Measurements from ENCODE around the gene MUCL3. TPM values are rescaled to one million over a fixed set of nuclear protein-coding genes. Genes with fewer than 3 reads are reported as not detected.
"Not testable (repeated sequence)": the region's sequence is repeated elsewhere in the genome, so short reads cannot be mapped to it uniquely, and the experiment has no call there.

The MUCL3 gene
- total RNA-seq, 1 experiment from 2014 or later: 0.15 TPM

- not testable (repeated sequence) for H3K4me1 Mint-ChIP-seq; DNase-seq (ENCODE audit: low spot score); H3K36me3 Mint-ChIP-seq; H3K27me3 Mint-ChIP-seq (ENCODE audit: low read depth); H3K27ac Mint-ChIP-seq; H3K4me3 Mint-ChIP-seq; ATAC-seq; H3K9me3 Mint-ChIP-seq
- ChIA-PET CTCF (interaction anchor here (0.9 to 2.0 kb wide), 3 partner anchors 18 to 87 kb away, joined by 3 to 4 read pairs (median 4); no protein-coding TSS in a partner anchor), POLR2A (interaction anchor here (0.7 kb wide), 1 partner anchor 71 kb away, joined by 3 read pairs; no protein-coding TSS in a partner anchor)
These were observed 59.5 kb downstream of the MUCL3 start for GRCh38 chr6:31000067-31000860.

GRCh38 chr6:31001281-31001888 lies 60.6 kb downstream of the MUCL3 start:
- H3K27ac Mint-ChIP-seq: no peak overlapping the region
- ChIA-PET POLR2A (no interaction called here), CTCF (interaction anchor here (0.6 to 2.0 kb wide), 2 partner anchors 86 to 88 kb away, joined by 3 to 4 read pairs; no protein-coding TSS in a partner anchor)
- no peak overlapping the region for H3K4me3 Mint-ChIP-seq
- DNase-seq (ENCODE audit: low spot score) (no peak), ATAC-seq (no peak)
- H3K27me3 Mint-ChIP-seq (ENCODE audit: low read depth): no peaks in the 10 kb centered on the region
- TF ChIP-seq ETV6 (CRISPR knock-in tag; IDR thresholded peaks at IDR 0.05) (no peak), E2F4 (CRISPR knock-in tag; IDR thresholded peaks at IDR 0.05; ENCODE audit: borderline replicate concordance, low read depth) (no peak), ZNF416 (CRISPR knock-in tag; IDR thresholded peaks at IDR 0.05) (no peak), ATF6 (CRISPR knock-in tag; IDR thresholded peaks at IDR 0.05) (no peak), SMAD4 (CRISPR knock-in tag; IDR thresholded peaks at IDR 0.05) (no peak), JUN (CRISPR knock-in tag; IDR thresholded peaks at IDR 0.05) (no peak), FOXJ3 (CRISPR knock-in tag; IDR thresholded peaks at IDR 0.05; ENCODE audit: borderline replicate concordance) (no peak), ESRRA (CRISPR knock-in tag; IDR thresholded peaks at IDR 0.05; ENCODE audit: borderline replicate concordance) (no peak), CREB1 (CRISPR knock-in tag; IDR thresholded peaks at IDR 0.05) (no peak), E2F5 (CRISPR knock-in tag; IDR thresholded peaks at IDR 0.05) (no peak), RORB (CRISPR knock-in tag; IDR thresholded peaks at IDR 0.05) (no peak), ZNF219 (CRISPR knock-in tag; IDR thresholded peaks at IDR 0.05; ENCODE audit: borderline replicate concordance) (no peak)
- H3K9me3 Mint-ChIP-seq: peaks cover 8% of the 10 kb centered on the region; the same call in 1 of the 2 replicates
- peaks cover 3% of the 10 kb centered on the region; the same call in 1 of the 2 replicates for H3K36me3 Mint-ChIP-seq
- no peaks in the 10 kb centered on the region for H3K4me1 Mint-ChIP-seq

- H3K27ac Mint-ChIP-seq: no peak overlapping the region
These were observed 61.7 kb downstream of the MUCL3 start for GRCh38 chr6:31002471-31002870.

More at GRCh38 chr6:31002471-31002870, 61.7 kb downstream of the MUCL3 start:
- ATAC-seq (no peak), DNase-seq (ENCODE audit: low spot score) (no peak)
- POLR2A ChIA-PET: no interaction called here
- peaks cover 3% of the 10 kb centered on the region; the same call in 1 of the 2 replicates for H3K36me3 Mint-ChIP-seq
- no peaks in the 10 kb centered on the region for H3K4me1 Mint-ChIP-seq
- no peak for TF ChIP-seq KAT7 (CRISPR knock-in tag; IDR thresholded peaks at IDR 0.05; ENCODE audit: borderline replicate concordance)
- TF ChIP-seq ZSCAN18 (CRISPR knock-in tag; IDR thresholded peaks at IDR 0.05): no peak
- no peak for TF ChIP-seq ZNF263 (CRISPR knock-in tag; IDR thresholded peaks at IDR 0.05; ENCODE audit: low read depth)
- CTCF ChIA-PET: no interaction called here
- H3K4me3 Mint-ChIP-seq: no peak overlapping the region
- H3K27me3 Mint-ChIP-seq (ENCODE audit: low read depth): no peaks in the 10 kb centered on the region
- peaks cover 8% of the 10 kb centered on the region; the same call in 1 of the 2 replicates for H3K9me3 Mint-ChIP-seq

Other genes with a start within 250 kb of the MUCL3 start
- gene NRM, start 250.0 kb upstream of the MUCL3 start, total RNA-seq (2021): 31.2 to 33.3 TPM (median 31.3 TPM) in 3 replicates
- gene MDC1, start 223.7 kb upstream of the MUCL3 start, total RNA-seq (2021): 95.9 to 100 TPM (median 97.9 TPM) in 3 replicates
- gene TUBB, start 220.6 kb upstream of the MUCL3 start, total RNA-seq (2021): 1,503 to 1,570 TPM (median 1,542 TPM) in 3 replicates
- 110 to 121 TPM (median 120 TPM) in 3 replicates for gene FLOT1, start 198.3 kb upstream of the MUCL3 start, total RNA-seq (2021)
- 61.2 to 82.4 TPM (median 61.5 TPM) in 3 replicates for gene IER3, start 196.4 kb upstream of the MUCL3 start, total RNA-seq (2021)
- 195 to 230 TPM (median 203 TPM) in 3 replicates for gene DDR1, start 56.5 kb upstream of the MUCL3 start, total RNA-seq (2021)
- gene GTF2H4, start 32.8 kb upstream of the MUCL3 start, total RNA-seq (2021): 46.2 to 49.7 TPM (median 49.2 TPM) in 3 replicates
- 65.6 to 74.1 TPM (median 69.9 TPM) in 3 replicates for gene VARS2, start 26.7 kb upstream of the MUCL3 start, total RNA-seq (2021)
- 0.66 to 0.80 TPM in 2 of 3 replicates, not detected in the other for gene SFTA2, start 8.8 kb upstream of the MUCL3 start, total RNA-seq (2021)
- gene MUC21, start 42.7 kb downstream of the MUCL3 start, total RNA-seq (2021): not detected in 3 replicates
- gene MUC22, start 69.5 kb downstream of the MUCL3 start, total RNA-seq (2021): not detected in 3 replicates
- not detected in 3 replicates for gene C6orf15, start 171.6 kb downstream of the MUCL3 start, total RNA-seq (2021)
- 0.11 to 0.66 TPM (median 0.34 TPM) in 3 replicates for gene PSORS1C1, start 173.8 kb downstream of the MUCL3 start, total RNA-seq (2021)
- not detected in 3 replicates for gene CDSN, start 179.5 kb downstream of the MUCL3 start, total RNA-seq (2021)
- 0.55 to 0.85 TPM (median 0.78 TPM) in 3 replicates for gene PSORS1C2, start 198.1 kb downstream of the MUCL3 start, total RNA-seq (2021)
- gene CCHCR1, start 216.8 kb downstream of the MUCL3 start, total RNA-seq (2021): 58.7 to 62.6 TPM (median 61.4 TPM) in 3 replicates
- gene TCF19, start 217.6 kb downstream of the MUCL3 start, total RNA-seq (2021): 10.2 to 12.7 TPM (median 10.7 TPM) in 3 replicates
- gene POU5F1, start 229.7 kb downstream of the MUCL3 start, total RNA-seq (2021): 2,735 to 3,160 TPM (median 3,135 TPM) in 3 replicates